ENCODE data around the gene SPATA16. TPM values are rescaled to one million over a fixed set of nuclear protein-coding genes. Genes with fewer than 3 reads are reported as not detected.
"Not testable (repeated sequence)": the region's sequence is repeated elsewhere in the genome, so short reads cannot be mapped to it uniquely, and the experiment has no call there.

SPATA16 gene
- total and polyA plus RNA-seq, 3 donors from 2014 or later: 23.4 to 82.9 (median 36.6) TPM

- TF ChIP-seq, protein P1, sequence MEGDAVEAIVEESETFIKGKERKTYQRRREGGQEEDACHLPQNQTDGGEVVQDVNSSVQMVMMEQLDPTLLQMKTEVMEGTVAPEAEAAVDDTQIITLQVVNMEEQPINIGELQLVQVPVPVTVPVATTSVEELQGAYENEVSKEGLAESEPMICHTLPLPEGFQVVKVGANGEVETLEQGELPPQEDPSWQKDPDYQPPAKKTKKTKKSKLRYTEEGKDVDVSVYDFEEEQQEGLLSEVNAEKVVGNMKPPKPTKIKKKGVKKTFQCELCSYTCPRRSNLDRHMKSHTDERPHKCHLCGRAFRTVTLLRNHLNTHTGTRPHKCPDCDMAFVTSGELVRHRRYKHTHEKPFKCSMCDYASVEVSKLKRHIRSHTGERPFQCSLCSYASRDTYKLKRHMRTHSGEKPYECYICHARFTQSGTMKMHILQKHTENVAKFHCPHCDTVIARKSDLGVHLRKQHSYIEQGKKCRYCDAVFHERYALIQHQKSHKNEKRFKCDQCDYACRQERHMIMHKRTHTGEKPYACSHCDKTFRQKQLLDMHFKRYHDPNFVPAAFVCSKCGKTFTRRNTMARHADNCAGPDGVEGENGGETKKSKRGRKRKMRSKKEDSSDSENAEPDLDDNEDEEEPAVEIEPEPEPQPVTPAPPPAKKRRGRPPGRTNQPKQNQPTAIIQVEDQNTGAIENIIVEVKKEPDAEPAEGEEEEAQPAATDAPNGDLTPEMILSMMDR (IDR thresholded peaks at IDR 0.05): no peak
- TF ChIP-seq POLR2A (IDR thresholded peaks at IDR 0.05): no peak
- Histone ChIP-seq H3K27me3 (no peaks in the 10 kb centered on the region), H3K27ac (no peak overlapping the region), H3K36me3 (ENCODE audit: low read depth, missing control alignments) (no peaks in the 10 kb centered on the region), H3K9me3 (no peaks in the 10 kb centered on the region), H3K4me3 (no peak overlapping the region), H3K4me1 (no peaks in the 10 kb centered on the region)
- WGBS, 2 donors: 77% methylated on average over 3 of the region's 3 CpGs
- no peak for DNase-seq
- intact Hi-C loops (cut with DNase I; ENCODE audit: low total_unique reads): no loop called here
Measured at GRCh38 chr3:172869784-172870518, 271.1 kb downstream of the SPATA16 start.

GRCh38 chr3:172869368-172869771 is 271.7 kb downstream of the SPATA16 start:
- WGBS, 2 donors: 27 to 41% methylated on average over 3 of the region's 3 CpGs
- no peak for TF ChIP-seq POLR2A (IDR thresholded peaks at IDR 0.05)
- TF ChIP-seq, protein P1 (IDR thresholded peaks at IDR 0.05): no peak
- H3K27me3 ChIP-seq: no peaks in the 10 kb centered on the region
- H3K36me3 ChIP-seq (ENCODE audit: low read depth, missing control alignments): no peaks in the 10 kb centered on the region
- no peak overlapping the region for H3K4me3 ChIP-seq
- no peak overlapping the region for H3K27ac ChIP-seq
- H3K4me1 ChIP-seq: no peaks in the 10 kb centered on the region
- no peaks in the 10 kb centered on the region for H3K9me3 ChIP-seq
- no peak for DNase-seq
- intact Hi-C loops (cut with DNase I; ENCODE audit: low total_unique reads): no loop called here

DNA sequence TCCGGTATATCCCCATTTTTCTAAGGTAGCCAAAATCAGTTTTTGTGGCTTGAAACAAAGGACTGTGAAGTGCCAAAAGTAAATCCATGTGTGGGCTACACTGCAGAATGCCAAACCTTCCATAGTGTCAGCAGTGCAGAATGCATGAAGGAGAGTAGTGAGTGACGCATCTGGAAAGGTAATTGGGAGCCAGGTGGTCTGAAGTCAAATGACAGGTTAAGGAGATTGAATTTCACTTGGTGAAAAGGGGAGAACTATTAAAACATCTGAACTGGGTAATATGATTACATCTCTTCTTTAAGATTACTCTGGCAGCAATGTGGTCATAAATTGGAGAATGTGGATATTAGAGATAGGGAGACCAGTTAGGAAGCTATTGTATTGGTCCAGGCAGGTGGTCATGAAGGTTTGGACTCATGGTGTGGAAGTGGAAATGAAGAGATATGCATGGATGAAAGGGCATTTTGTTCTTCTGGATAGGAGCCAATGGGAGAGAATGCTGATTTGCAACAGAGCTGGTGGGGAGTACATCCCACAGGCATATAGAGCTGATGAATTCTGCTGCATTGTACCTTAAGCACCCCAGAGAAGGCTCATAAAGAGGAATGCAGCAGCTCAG is 272.3 kb downstream of the SPATA16 start:
- intact Hi-C loops (cut with DNase I; ENCODE audit: low total_unique reads): no loop called here
- H3K27me3 ChIP-seq: no peaks in the 10 kb centered on the region
- no peak overlapping the region for H3K27ac ChIP-seq
- no peak overlapping the region for H3K4me3 ChIP-seq
- no peak for DNase-seq
- H3K36me3 ChIP-seq (ENCODE audit: low read depth, missing control alignments): no peaks in the 10 kb centered on the region
- no peak for TF ChIP-seq POLR2A (IDR thresholded peaks at IDR 0.05)
- no peaks in the 10 kb centered on the region for H3K9me3 ChIP-seq
- 85 to 88% methylated on average over 2 of the region's 2 CpGs for WGBS, 2 donors
- no peaks in the 10 kb centered on the region for H3K4me1 ChIP-seq

GRCh38 chr3:172866726-172867350 is 274.2 kb downstream of the SPATA16 start:
- H3K4me3 ChIP-seq: peak overlapping the region; percentile 23 to 29
- H3K27me3 ChIP-seq; H3K27ac ChIP-seq; H3K36me3 ChIP-seq (ENCODE audit: low read depth, missing control alignments); H3K4me1 ChIP-seq; H3K9me3 ChIP-seq; intact Hi-C loops (cut with DNase I; ENCODE audit: low total_unique reads); DNase-seq: not testable (repeated sequence)
- 81 to 83% methylated on average over 24 to 34 of the region's 38 CpGs for WGBS, 2 donors

- DNase-seq: no peak
- intact Hi-C loops (cut with DNase I; ENCODE audit: low total_unique reads): no loop called here
- H3K4me1 ChIP-seq: no peaks in the 10 kb centered on the region
- TF ChIP-seq, protein P1 (IDR thresholded peaks at IDR 0.05): no peak
- no peak for TF ChIP-seq POLR2A (IDR thresholded peaks at IDR 0.05)
- H3K27ac ChIP-seq: no peak overlapping the region
- H3K27me3 ChIP-seq: no peaks in the 10 kb centered on the region
- H3K4me3 ChIP-seq: no peak overlapping the region
- H3K9me3 ChIP-seq: no peaks in the 10 kb centered on the region
- 88 to 99% methylated on average over 2 of the region's 2 CpGs for WGBS, 2 donors
- no peaks in the 10 kb centered on the region for H3K36me3 ChIP-seq (ENCODE audit: low read depth, missing control alignments)
Measured at GRCh38 chr3:172859041-172859440, 282.0 kb downstream of the SPATA16 start.

Data from testis (tissue), 3 donors.